GM19452 (cell line): ENCODE results near the gene UFSP2.
A peak's percentile ranks its signal among the peaks of the same experiment; 100 is the strongest.

Experiments used
- ATAC-seq: cut with Tn5 transposase; IDR thresholded peaks from one replicate; pipeline ENCODE4 v1.9.1; 2021; ENCODE audit not compliant: unreplicated experiment

The UFSP2 gene, protein sequence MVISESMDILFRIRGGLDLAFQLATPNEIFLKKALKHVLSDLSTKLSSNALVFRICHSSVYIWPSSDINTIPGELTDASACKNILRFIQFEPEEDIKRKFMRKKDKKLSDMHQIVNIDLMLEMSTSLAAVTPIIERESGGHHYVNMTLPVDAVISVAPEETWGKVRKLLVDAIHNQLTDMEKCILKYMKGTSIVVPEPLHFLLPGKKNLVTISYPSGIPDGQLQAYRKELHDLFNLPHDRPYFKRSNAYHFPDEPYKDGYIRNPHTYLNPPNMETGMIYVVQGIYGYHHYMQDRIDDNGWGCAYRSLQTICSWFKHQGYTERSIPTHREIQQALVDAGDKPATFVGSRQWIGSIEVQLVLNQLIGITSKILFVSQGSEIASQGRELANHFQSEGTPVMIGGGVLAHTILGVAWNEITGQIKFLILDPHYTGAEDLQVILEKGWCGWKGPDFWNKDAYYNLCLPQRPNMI

DNA sequence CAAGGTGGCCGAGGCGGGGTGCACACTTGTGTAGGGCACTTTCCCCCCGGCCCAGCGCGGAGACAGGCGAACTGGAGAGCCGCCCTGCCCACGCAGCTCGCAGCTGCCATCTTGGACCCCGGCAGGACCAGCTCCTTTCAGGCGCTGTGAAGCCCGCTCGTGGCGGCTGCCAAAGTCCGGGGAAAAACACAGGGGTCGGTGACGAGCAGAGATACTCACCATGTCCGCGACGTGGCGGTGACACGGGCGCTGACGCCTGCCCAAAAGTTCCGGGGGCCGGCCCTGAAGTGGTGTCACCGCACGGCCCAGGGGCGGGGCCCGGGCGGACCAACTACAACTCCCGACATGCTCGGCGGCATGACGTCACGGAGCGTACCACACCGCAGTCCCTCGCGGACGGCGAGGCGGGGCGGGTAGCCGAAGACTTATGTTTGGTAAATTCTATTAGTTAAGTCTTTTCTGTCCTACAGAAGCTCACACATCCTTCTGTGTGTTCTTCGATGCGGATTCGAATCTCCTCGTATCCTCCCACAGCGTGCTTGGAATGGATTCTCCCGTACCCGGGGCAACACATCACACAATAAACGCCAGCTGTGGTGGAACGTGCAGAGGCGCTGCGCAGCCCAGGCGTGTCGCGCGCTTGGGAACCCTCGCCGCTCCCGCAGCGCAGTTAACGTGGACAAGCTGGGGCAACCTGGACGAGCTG, at the start of gene UFSP2:
Gene UFSP2, minus strand, starts transcription at position 318 of the 706 bp plus-strand sequence. Its CDS starts 96 bp downstream, at position 222.
- peak; percentile 95 for ATAC-seq

DNA sequence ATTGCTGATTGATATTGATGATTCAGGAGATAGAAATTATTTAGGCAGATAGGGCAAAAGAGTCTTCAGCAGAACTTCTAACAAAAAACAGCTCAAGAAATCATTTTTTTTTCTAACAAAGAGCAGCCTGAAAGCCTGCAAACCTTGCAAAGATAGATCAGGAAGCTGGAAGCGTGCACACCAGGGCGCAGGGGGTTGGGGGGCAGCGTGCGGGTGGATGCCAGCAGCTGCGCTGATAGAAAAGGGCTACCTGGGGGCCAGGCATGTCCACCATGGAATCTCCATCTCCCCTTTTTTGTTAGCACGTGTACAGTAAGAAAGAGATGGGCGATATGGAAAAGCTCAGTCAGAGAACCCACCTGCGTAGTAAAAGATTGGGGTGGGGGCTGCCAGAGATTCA, 47.5 kb upstream of the UFSP2 start:
- no peak for ATAC-seq

DNA sequence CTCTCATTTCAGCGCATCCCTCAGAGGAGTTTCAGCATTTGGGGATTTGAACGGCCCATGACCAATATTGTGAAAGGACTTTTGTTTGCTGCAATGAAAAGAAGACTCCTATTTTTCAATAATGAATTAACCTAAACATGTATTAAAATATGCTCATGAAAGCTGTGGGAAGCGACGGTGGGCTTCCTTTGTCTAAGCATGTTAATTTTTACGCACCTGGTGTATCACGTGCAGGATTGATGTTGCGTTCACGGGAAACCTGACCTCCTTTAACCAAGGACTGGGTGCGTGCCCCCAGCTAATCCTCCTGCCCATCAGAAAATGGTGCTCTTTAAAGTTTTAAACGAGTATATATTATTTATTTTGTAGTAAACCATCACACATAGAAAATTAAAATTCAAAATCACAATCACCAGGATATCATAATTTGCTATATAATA, 46.4 kb upstream of the UFSP2 start:
- no peak for ATAC-seq

DNA sequence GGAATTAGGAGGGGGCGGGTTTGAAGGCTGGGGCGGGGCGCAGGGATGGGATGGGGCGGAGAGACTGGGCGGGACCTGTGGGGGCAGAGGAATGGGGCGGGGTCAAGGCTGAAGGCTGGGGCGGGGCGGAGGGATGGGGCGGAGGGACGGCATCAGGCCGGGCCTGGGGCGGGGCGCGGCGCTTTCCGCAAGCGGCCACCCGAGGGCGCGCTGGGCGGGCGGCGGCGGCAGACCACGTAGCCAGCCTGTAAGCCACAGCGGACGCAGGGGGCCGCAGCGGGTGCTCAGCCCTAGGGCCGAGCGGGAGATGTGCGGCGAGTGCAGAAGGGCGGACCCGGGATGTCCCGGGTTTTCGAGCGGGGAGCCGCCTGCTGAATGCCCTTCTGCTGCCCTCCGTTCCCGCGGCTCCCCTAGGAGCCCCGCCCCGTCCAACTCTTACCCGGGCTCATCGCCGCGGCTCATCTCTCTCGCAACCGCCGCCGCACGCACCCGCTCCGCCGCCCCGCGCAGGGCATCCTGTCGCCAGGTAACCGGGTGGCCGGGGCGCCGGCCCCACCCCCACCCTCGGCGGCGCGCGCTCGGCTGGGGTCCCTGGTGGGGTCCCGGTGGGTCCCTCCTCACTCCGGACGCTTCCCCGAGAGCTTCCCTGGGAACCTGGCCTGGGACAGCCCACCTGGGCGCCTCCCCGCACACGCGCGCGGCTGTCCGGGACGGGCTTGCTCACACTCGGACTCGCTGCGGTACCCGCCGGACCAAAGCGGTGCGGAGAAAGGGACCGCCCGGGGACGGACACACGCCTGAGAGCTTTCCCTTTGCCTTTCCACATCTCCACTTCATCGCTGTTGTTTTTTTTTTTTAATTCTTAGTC, 45.7 kb upstream of the UFSP2 start, which contains the start of gene CCDC110:
Gene CCDC110, minus strand, starts transcription at position 499 of the 868 bp plus-strand sequence. Its CDS starts 50 bp downstream, at position 449.
- ATAC-seq, result peak; percentile 88

DNA sequence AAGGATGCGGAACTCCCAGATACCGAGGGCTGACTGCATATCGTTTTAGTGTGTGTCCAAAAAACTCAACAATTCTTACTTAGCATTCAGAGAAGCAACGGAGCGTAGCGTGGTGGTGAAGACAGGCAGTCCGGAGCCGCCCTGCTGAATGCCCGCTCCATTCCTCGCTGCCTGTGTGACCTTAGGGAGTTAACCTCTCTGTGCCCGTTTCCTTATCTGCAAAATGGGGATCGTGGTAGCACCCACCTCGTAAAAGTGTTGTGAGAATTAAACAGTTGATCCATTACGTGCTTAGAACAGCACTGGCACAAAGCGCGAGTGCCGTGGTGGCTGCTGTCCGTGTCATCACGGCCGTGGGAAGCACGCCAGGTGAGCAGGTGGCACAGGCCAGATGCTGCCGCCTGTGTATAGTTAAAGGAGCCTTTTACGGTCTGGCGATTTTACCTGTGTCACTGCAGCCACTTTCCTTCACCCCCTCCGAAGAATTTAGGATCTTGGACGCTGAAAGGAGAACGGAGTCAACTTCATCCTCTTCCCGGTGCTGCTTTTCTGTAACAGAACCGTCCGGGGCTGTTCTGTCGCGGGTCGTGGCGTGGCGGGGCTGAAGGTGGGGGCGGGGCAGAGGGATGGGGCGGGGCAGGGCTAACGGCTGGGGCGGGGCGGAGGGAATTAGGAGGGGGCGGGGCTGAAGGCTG, 44.9 kb upstream of the UFSP2 start:
- no peak for ATAC-seq

DNA sequence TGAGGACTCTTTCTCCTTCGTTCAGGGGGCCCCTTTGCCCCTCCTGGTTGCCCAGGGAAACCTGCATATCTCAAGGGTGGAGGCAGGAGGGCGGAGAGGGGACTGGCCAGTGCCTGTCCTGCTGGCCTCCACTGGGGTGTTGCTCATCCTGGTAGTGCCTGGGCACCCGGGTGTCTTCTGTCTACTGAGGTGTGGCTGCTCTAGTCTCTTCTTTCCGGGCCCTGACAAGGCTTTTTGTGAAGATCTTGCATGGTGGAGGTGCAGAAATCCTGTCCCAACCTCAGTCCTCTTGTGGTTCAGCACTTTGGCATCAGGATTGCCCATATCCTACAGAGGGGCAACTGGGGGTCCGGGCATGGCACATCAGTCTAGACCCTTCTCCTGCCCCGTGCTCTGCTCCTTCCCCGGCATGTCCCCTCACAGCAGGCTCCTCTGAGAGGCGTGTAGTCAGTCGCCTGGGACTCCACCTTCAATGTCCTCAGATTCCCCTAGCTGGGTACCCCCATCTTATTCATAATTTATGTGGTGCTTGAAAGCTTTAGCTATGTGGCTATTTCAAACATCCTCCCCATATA, 43.9 kb upstream of the UFSP2 start:
- no peak for ATAC-seq

DNA sequence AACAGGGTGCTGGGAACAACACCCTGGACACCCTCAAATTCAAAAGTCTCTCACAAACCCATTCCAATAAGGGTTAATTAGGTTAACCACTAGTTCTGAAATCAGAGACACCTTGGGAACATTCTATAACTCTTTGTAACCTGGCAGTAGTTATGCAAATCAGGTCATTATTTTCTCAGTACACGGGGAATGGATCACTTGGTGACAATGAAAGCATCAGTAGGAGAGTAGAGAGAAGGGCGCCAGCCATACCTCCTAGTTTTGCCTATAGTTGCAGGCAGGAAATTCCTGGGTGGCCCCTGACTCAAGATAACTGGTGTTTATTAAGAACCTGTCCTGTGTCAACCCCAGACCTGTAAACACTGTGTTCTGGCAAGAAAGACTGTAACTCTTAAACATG, 43.2 kb upstream of the UFSP2 start:
- no peak for ATAC-seq

DNA sequence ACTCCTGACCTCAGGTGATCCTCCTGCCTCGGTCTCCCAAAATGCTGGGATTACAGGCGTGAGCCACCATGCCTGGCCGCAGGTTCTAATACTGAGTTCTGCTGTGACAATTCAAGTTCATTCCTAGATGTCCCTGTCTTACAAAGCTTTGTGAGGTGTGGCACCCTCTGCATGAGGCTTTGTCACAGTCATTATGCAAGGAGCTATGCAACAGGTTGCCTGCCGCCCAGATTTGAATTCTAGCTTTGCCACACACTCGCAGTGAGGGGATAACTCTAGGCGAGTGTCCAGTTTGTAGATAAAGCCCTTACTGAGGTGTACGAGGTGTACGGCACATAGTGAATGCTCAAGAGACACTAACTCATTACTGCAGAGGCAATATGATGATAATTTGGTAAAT, 42.2 kb upstream of the UFSP2 start:
- no peak for ATAC-seq

DNA sequence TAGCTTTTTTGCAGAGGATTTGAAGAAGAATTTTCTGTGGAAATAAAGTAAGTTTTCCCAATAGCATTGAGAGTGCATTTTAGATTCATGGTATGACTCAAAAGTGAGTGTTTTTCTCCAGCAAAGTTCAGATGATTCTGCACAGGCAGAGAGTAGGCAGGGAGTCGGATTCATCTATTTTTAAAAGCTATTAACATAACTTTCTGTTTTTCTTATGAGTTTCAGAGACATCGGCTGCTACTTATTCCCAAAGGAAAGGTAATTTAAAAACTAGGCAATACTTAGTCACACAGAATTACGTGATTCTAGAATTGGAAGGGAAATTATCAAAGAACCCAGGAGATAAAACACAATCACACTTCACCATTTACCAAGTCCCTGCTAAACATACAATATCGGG, 41.3 kb upstream of the UFSP2 start:
- ATAC-seq, result no peak

DNA sequence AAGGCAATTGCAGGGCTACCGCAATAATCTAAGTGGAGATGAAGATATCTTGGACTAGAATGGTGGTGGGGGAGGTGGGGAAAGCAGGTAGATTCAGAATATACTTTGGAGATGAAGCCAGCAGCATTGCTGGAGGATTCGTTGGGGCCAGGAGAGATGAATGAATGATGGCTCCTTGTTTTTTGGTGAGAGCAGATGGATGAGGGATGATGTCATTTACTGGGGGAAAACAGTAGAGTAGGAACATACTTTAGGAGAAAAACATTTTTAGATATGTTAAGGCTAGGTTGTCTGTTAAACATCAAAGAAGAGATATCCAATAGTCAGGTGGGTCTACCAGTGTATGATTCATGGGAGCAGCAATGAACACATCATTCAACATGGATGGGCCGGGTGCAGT, 39.9 kb upstream of the UFSP2 start:
- ATAC-seq, result no peak

DNA sequence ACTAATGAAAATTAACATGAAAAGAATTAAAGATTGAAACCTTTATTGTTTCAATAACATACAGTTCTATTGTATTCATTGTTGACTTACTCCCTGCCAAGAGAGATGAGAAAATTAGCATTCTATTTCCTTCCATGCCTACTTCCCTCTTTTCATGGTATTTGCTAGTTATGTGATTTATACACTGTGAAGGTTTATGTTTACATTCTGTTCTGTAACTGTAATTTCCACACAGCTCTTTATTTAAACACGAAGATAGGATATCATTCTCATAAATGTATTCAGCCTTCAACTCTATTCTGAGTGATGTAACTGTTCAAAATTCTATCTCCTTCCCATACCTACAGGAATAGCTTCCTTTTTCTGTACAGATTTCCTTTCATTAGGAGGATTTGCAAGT, 39.1 kb upstream of the UFSP2 start:
- ATAC-seq, result no peak

DNA sequence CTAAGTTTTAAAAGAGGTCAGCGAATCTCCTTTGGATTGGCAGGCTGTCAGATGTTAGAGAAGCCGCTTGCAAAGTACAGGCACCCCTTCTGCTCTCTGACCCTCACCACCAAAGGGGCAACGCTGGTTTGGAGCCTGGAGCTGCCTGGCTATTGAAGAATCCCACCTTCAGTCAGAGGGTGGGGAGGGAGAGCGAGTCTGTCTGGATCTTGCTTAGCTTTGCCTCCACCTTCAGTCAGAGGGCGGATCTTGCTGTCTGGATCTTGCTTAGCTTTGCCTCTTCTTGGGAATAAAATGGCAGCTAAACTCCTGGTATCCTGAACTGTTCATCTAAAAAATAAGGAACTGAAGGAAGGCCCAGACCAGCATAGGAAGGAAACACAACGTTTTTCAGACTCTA, 38.4 kb upstream of the UFSP2 start:
- ATAC-seq, result no peak

DNA sequence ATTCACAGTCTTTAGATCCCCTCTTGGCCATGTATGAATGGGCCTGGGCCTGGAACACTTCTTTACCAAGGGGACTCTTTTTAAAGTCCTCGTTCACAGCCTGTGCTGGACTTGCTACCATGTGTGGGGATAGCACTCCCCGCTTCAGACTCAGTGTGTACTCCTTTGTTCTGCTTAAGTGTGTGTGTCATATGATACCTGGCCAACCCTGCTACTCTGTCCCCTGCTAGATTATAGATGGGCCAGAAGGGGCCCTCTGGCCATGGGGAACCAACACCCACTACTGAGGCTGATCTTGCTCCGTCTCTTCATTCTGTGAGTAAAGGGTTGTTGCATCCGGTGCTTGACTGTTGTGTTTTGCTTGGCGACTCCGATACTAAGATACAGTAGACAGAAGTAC, 37.8 kb upstream of the UFSP2 start:
- ATAC-seq, result no peak

DNA sequence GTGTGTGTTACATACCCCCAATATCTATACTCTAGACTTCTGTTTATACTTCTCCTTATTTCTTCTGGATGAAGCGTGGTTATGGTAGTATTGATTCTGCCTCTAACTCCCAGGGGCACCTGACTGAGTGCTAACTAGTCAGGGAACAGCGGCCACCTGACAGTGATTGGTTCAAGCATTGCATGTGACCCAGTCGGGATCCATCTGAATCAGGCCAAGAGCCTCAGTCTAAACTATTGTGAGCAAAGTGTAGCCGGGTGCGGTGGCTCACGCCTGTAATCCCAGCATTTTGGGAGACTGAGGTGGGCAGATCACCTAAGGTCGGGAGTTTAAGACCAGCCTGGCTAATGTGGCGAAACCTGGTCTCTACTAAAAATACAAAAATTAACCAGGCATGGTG, 35.8 kb upstream of the UFSP2 start:
- ATAC-seq, result no peak

DNA sequence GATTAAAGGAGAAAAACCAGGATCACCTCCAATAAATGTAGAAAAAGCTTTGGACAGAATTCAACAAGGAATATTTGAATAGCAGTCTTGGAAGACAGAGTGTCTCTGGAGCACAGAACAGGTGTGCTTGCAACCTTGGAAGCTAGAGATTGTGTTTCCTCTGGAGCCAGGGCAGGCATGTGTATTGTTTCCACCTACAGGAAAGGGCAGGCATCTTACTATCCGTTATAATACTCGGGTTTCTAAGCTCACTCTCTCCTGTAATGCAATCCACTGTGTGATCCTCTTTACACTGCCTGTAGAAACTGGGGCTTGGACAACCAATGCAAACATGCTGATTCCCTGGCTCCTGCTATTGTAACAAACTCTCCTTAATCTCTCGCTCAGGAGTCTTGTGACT, 31.4 kb upstream of the UFSP2 start:
- ATAC-seq, result no peak

DNA sequence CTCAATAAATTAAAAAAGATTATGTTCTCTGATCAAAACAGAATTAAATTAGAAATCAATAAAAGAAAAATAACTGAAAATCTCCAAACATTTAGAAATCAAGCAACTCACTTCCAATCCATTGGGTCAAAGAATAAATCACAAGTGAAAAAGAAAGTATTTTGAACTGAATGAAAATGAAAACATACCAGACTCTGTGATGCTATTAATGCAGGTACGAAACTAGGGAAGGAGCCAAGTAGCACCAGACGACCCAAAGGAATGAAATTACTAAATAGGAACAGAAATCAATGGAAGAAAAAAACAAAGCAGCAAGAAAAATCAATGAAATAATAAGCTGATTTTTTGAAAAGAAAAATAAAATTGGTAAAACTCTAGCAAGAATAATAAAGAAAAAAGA, 30.4 kb upstream of the UFSP2 start:
- no peak for ATAC-seq

DNA sequence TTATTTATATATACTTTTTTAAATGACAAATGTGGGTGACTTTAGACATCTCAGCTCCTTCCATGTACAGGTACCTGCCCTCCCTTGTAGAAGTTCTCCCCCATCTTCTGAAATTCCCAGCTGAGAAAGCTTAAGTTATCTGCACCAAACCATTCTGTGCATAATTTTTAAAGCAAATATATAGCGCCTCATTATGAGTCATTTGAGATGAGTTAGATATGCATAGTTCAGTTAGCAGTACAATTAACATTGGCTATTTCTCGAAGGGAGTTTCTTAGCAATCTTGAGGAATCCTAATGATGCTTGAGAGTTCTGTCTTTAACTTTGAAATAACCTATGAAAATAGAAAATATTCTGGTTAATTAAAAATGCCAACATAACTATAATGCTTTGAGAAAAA, 19.4 kb upstream of the UFSP2 start:
- no peak for ATAC-seq

DNA sequence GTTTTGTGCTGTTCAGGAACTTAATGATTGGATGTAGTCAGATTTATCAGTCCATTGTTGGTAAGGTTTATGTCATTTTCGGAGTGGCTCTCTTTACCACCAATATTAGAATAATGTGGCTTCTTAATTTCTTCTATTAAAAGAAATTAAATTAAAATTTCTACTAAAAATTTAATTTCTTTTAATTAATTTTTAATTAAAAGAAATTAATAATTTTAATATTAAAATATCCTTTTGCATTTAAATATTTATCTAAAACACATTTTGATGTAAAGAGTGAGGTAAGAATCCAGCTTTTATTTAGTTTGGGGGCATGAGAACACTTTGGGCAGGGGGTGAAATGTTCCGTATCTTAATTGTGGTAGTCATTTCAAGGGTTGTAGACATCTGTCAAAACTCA, 15.7 kb upstream of the UFSP2 start:
- ATAC-seq, result no peak

DNA sequence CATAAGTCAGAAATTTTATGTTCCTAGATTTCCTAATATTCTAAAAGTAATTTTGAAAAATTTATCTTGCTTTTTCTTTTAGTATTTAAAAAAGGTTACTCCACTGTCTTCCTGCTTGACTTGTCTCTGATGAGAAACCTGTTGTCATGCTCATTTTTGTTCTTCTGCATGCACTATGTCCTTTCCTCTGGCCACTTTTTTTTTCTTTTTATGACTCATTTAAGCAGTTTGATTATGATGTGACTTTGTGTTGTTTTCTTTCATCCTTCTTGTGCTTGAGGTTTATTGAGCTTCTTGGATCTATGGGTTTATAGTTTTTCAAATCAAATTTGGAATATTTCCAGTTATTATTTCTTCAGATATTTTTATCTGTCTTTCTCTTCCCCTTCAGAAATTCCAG, 12.0 kb upstream of the UFSP2 start:
- no peak for ATAC-seq

DNA sequence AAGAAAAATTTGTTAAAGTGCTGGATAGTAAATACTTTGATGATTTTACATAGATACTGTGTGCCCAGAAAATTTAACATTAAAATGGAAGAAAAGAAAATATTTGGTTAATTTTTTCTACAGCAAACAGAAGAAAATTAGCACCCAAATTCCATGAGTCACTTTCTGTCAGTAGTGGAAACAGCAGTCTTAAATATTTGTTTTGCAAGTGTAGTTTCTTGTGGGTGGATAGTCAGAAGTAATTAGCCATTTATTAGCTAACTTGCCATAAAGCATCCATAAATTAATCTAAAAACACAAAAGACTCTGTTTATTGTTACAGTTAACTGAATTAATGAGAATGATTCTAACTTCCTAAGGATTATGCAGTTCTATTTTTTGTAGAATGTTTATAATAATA, 9.7 kb upstream of the UFSP2 start:
- no peak for ATAC-seq
